Activated CD8-positive, alpha-beta memory T cell treated with anti-CD3 and anti-CD28 coated beads for 1 hour (primary cell): Measurements from ENCODE around the gene TCF4.

Source experiments
- DNase-seq, 2 donors: peaks; one replicate each; pipeline ENCODE4 v3.0.0-alpha.2; 2020; ENCODE audit warnings: low read depth in 1 of 2; ENCODE audit errors: extremely low read depth in 1 of 2

TCF4 gene

DNA sequence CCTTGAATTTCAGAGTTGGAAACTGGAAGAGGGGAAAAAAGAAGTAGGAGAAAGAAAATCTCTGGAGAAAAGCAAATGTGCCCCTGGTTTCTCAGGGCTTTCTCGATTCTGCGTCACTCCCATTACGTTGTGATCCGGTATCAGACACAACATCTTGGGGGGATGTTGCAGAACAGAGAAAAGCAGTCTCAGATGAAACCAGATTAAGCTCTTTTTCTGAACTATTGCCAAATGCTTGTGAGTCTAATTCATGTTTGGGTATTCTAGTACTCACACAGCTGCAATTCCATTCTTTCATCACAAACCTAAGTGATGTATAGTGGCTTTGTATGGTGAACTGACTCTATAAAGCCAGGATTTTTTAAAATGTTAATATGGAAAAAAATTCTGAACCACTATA lies 233.2 kb downstream of the TCF4 start:
- no peak for DNase-seq

DNA sequence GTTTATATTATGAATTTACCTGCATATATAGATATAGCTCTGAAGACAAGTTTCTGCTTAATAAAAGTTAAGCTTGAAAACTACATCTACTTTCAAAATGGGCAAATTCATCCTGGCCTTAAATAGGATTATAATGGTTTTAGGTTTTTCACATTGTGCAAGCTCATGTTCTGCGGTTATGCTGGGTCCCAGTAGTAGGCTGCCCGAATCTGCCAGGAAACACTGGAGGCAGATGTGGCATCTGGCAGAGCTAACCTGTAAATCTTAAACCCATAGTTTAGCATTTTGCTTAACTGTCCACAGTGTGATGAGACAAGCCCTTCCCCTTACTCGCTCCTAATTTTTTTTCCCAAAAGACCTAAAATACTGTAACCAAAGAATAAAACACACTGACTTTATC lies 234.2 kb downstream of the TCF4 start:
- no peak for DNase-seq

DNA sequence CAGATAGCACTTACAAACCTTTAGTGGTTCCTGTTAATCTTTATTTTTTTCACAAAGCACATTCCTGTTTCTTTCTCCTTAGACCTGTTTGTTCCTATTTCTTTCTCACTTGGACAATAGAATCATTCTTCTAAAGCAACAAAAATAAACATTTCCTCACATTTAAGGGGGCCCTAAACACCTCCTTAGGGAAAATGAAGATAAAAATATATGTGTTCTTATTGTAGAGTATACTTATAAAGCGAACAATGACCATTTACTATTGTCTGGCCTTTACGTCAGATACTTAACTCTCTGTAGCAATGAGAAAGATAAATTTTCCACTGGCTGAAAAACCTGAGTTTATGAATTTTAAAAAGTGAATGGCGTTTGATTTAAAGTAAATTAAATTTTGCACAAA lies 234.6 kb downstream of the TCF4 start:
- no peak for DNase-seq

DNA sequence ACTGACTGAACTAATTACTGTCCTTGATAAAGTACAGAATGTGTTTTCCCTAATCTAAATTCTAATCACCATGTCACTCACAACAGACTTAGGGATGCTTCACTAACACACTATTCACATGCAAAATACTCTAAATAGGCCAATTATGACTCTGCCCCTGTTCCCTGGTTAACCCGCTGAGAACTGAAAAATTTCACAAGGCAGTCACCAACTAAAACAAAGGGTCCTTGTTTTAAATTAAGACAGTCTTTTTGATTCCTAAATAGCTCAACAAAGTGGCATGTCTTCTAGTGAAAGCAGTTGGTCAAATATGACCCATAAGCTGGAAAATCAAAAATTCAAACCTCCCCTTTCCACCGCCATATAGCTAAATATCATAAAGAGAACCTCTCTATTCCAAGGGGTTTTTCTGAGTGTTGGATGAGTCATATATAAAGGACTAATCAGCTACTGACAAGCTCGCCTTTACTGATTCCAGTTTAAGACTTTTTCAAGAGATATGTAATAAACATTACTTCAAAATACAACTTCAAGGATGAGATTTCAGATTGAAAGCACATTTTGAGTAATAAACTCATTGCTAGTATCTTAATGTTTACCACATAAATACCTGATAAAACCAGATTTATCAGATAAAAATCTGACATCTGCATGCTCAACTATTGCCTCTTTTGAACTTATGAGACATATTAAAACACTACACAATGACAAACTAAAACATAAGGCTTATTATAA lies 235.8 kb downstream of the TCF4 start:
- DNase-seq: no peak

DNA sequence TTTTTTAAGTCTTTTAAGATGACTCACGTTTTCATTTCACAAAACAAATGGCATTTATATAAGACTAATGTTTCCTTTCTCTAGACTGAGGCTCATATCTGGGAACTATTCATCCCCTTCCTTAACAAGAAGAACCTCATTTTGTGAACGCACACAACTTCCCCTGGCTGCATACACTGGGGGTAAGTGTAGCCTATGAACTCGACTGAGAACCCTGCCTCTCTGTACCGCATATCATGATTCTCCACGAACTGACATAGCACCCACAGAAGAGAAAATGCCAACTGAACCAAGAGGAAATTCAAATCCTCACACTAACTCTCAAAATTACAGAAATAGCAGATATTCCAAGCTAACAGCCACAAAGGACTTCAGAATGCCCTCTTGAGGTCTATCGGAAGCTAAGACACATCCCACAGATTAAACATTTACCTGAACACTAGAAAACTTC lies 236.7 kb downstream of the TCF4 start:
- DNase-seq: no peak

DNA sequence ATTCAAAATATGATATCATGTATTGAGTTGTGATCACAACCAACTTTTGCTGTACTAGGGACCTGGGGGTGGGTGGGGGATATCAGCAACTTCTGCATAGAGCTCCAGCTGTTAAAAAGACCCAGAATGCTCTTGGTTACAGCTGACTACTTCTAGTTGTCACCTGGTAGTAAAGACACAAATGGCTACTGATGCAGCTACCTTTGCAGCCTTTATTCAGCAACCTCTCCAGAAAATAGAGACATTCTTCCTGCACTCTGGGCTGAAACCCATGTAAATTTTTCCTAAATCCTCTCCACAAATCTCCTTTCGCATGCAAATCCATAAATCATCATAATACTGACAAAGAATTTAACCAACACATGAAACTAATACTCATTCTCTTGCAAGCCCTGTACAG lies 238.3 kb downstream of the TCF4 start:
- DNase-seq: no peak

GRCh38 chr18:55346961-55347740 lies 240.8 kb downstream of the TCF4 start:
- no peak for DNase-seq

GRCh38 chr18:55346387-55346786 lies 241.6 kb downstream of the TCF4 start:
- no peak for DNase-seq

- no peak for DNase-seq
Observed at GRCh38 chr18:55345103-55345950, 242.7 kb downstream of the TCF4 start.

- no peak for DNase-seq
Observed at GRCh38 chr18:55343396-55344073, 244.5 kb downstream of the TCF4 start.

DNA sequence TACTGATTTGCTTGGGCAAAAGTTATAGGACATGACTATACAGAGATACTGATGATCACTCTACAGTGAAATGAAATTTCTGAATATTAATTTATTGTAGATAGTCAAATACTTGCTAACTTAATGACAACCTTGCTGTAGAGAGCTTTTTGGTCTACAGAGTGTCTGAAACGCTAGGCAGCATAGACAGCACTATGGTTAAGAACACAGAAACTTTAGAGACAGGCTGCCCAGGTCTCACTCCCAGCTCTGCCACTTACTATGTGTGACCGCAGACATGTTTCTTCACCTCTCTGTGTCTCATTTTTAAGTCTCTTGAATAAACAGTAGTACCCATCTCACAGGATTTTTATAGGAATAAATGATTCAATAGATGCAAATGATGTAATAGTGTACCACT lies 247.0 kb downstream of the TCF4 start:
- DNase-seq: no peak

DNA sequence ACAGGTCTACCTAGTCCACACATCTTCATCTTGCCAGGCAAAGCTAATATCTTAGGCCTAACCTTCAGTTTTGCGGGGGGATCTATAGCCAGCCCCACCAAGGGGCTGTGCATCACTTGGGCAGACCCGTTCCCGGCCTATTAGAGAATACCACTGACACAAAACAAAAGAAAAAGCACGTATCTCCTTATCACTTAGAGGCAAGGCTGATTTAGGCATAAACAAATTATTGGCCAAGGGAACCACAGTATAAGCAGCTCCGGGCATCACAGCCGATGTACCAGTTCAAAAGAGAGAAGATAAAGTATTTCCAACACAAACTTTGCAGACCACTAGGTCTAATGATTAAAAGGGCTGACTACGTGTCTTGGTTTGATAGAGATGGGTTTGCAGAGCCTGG lies 248.0 kb downstream of the TCF4 start:
- no peak for DNase-seq

- no peak for DNase-seq
Observed at GRCh38 chr18:55338978-55339650, 248.9 kb downstream of the TCF4 start.

- DNase-seq: no peak
Observed at GRCh38 chr18:55337908-55338521, 250.0 kb downstream of the TCF4 start.

GRCh38 chr18:55337138-55337537 lies 250.9 kb downstream of the TCF4 start:
- DNase-seq: no peak

GRCh38 chr18:55336438-55337100 lies 251.4 kb downstream of the TCF4 start:
- no peak for DNase-seq

- DNase-seq: no peak
Observed at GRCh38 chr18:55334875-55335274, 253.1 kb downstream of the TCF4 start.

GRCh38 chr18:55331301-55331700 lies 256.7 kb downstream of the TCF4 start:
- DNase-seq: no peak

DNA sequence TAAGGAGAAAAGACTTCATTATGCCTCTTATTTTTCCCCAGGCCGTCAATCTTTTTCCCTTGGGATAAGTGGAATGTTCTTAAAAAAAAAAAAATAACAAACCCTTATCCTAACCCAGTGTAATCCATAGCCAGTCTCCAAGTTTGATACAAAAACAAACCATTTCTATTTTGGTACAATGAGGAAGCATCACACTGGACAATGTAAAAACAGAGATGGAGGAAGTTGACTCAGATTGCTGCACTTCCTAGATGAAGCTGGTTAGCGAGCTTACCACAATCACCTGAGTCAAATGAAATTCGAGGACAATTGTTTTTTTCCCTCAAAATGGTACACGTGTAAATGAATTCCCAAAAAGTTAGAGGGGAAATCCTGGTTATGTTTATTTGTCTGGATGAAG lies 259.7 kb downstream of the TCF4 start:
- no peak for DNase-seq
